ENCODE measurements around the gene HIVEP3.

The HIVEP3 gene

DNA sequence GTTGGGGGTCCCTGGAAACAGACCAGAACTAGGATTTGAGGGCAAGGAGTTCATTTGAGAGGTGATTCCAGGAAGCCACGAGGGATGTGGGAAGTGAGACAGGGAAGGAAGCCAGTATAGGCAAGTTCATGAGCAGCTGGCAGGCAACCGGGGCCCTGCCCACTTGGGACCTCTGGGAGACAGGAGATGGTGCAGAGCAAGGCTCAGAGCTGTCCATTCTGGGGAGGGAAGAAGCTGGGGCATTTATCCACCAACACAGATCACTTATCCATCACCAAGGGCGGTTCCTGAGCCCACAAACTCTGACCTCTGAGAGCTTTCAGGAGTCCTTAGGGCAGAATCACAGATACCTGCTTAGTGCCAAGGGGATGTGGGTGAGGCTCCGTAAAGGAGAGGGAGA, 451.0 kb downstream of the HIVEP3 start:
- peak overlapping the region in 2 of 11 experiments; percentile 13 to 22; a peak in 2 of 22 replicates for H3K9ac ChIP-seq
- peak overlapping the region in 2 of 11 experiments; percentile 2 to 6; a peak in 1 of 22 replicates for H3K27ac ChIP-seq
- no peaks in the 10 kb centered on the region for H3K36me3 ChIP-seq
- no peak for TF ChIP-seq Cebpa-rat (IDR thresholded peaks at IDR 0.05)
- H3K4me2 ChIP-seq: peak overlapping the region; percentile 4 to 88 (median 69); a peak in 20 of 22 replicates
- peaks cover 7 to 52% (median 44%) of the 10 kb centered on the region in 10 experiments; a peak in 19 of 20 replicates for H3K4me1 ChIP-seq
- no peaks in the 10 kb centered on the region for H3K27me3 ChIP-seq
- H3K9me3 ChIP-seq (replicated peaks in 1 of 11): no peaks in the 10 kb centered on the region
- H3K4me3 ChIP-seq: no peak overlapping the region
- H4K20me1 ChIP-seq: 0 out of 22 replicates have a peak, but pooled peaks cover 0 to 3% (median 0%) of the 10 kb centered on the region in 11 experiments

DNA sequence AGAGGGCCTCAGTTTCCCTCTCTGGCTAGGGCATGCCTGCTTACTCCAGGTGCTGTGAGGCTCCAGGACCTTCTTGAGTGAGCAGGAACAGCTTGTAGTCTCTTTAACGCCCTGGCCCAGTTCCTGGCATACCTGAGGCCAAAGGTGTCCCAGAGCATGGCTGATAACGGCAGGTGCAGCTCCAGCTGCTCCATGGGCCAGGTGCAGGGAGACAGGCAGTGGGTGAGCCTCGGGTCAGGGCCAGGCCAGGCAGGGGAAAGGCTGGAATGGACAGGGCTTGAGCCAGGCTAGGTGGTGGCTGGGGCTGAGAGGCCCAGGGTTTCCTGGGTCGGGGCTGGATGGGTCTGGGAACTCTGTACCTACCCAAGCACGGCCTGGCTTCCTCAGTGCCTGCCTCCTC, 452.6 kb downstream of the HIVEP3 start:
- H3K4me2 ChIP-seq: peak overlapping the region in 7 of 11 experiments; percentile 64 to 88 (median 74); a peak in 8 of 22 replicates
- H3K4me3 ChIP-seq: no peak overlapping the region
- H3K27ac ChIP-seq: no peak overlapping the region
- no peaks in the 10 kb centered on the region for H3K36me3 ChIP-seq
- 0 out of 22 replicates have a peak, but pooled peaks cover 0 to 3% (median 0%) of the 10 kb centered on the region in 11 experiments for H4K20me1 ChIP-seq
- no peak for TF ChIP-seq Cebpa-rat (IDR thresholded peaks at IDR 0.05)
- peaks cover 7 to 52% (median 44%) of the 10 kb centered on the region in 10 experiments; a peak in 19 of 20 replicates for H3K4me1 ChIP-seq
- H3K9me3 ChIP-seq (replicated peaks in 1 of 11): no peaks in the 10 kb centered on the region
- H3K27me3 ChIP-seq: no peaks in the 10 kb centered on the region
- H3K9ac ChIP-seq: no peak overlapping the region

GRCh38 chr1:41465741-41466140, 453.0 kb downstream of the HIVEP3 start:
- no peaks in the 10 kb centered on the region for H3K27me3 ChIP-seq
- H3K4me1 ChIP-seq: peaks cover 7 to 52% (median 44%) of the 10 kb centered on the region in 10 experiments; a peak in 19 of 20 replicates
- H3K36me3 ChIP-seq: no peaks in the 10 kb centered on the region
- no peak overlapping the region for H3K27ac ChIP-seq
- H3K9me3 ChIP-seq (replicated peaks in 1 of 11): no peaks in the 10 kb centered on the region
- H3K4me3 ChIP-seq: no peak overlapping the region
- TF ChIP-seq Cebpa-rat (IDR thresholded peaks at IDR 0.05): no peak
- H4K20me1 ChIP-seq: 0 out of 22 replicates have a peak, but pooled peaks cover 0 to 3% (median 0%) of the 10 kb centered on the region in 11 experiments
- no peak overlapping the region for H3K9ac ChIP-seq
- peak overlapping the region in 3 of 11 experiments; percentile 69 to 82 (median 82); a peak in 6 of 22 replicates for H3K4me2 ChIP-seq

- Histone ChIP-seq H3K4me2 (no peak overlapping the region), H3K4me1 (peaks cover 7 to 44% (median 39%) of the 10 kb centered on the region in 10 experiments; a peak in 19 of 20 replicates), H3K9me3 (replicated peaks in 1 of 11) (no peaks in the 10 kb centered on the region), H3K27me3 (no peaks in the 10 kb centered on the region), H3K27ac (no peak overlapping the region), H3K36me3 (no peaks in the 10 kb centered on the region), H4K20me1 (no peaks in the 10 kb centered on the region), H3K4me3 (no peak overlapping the region), H3K9ac (no peak overlapping the region)
- TF ChIP-seq Cebpa-rat (IDR thresholded peaks at IDR 0.05): no peak
These were observed 453.8 kb downstream of the HIVEP3 start for GRCh38 chr1:41464885-41465284.

GRCh38 chr1:41463516-41463915, 455.2 kb downstream of the HIVEP3 start:
- Histone ChIP-seq H3K27me3 (no peaks in the 10 kb centered on the region), H3K36me3 (no peaks in the 10 kb centered on the region), H3K4me3 (no peak overlapping the region), H3K4me2 (no peak overlapping the region), H3K9ac (no peak overlapping the region), H3K27ac (no peak overlapping the region), H3K4me1 (peaks cover 7 to 31% (median 26%) of the 10 kb centered on the region in 10 experiments; a peak in 19 of 20 replicates), H3K9me3 (replicated peaks in 1 of 11) (no peaks in the 10 kb centered on the region), H4K20me1 (no peaks in the 10 kb centered on the region)
- TF ChIP-seq Cebpa-rat (IDR thresholded peaks at IDR 0.05): no peak

DNA sequence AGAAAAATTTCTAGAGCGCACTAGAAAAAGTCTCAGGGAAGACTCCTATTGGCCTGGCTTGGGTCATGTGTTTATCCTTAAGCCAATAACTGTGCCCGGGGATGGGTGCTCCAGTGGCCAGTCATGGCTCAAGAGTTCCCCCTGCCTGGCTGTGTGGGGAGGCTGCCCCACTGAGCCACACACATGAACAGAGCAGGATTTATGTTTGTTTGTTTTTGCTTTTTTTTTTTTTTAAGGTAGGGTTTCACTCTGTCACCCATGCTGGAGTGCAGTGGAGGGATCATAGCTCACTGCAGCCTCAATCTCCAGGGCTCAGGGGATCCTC, 456.1 kb downstream of the HIVEP3 start:
- Histone ChIP-seq H3K4me3 (no peak overlapping the region), H4K20me1 (no peaks in the 10 kb centered on the region), H3K27ac (no peak overlapping the region), H3K27me3 (no peaks in the 10 kb centered on the region), H3K4me1 (peaks cover 5 to 22% (median 18%) of the 10 kb centered on the region in 10 experiments; a peak in 19 of 20 replicates), H3K9me3 (replicated peaks in 1 of 11) (no peaks in the 10 kb centered on the region), H3K9ac (no peak overlapping the region), H3K4me2 (no peak overlapping the region), H3K36me3 (no peaks in the 10 kb centered on the region)
- no peak for TF ChIP-seq Cebpa-rat (IDR thresholded peaks at IDR 0.05)

DNA sequence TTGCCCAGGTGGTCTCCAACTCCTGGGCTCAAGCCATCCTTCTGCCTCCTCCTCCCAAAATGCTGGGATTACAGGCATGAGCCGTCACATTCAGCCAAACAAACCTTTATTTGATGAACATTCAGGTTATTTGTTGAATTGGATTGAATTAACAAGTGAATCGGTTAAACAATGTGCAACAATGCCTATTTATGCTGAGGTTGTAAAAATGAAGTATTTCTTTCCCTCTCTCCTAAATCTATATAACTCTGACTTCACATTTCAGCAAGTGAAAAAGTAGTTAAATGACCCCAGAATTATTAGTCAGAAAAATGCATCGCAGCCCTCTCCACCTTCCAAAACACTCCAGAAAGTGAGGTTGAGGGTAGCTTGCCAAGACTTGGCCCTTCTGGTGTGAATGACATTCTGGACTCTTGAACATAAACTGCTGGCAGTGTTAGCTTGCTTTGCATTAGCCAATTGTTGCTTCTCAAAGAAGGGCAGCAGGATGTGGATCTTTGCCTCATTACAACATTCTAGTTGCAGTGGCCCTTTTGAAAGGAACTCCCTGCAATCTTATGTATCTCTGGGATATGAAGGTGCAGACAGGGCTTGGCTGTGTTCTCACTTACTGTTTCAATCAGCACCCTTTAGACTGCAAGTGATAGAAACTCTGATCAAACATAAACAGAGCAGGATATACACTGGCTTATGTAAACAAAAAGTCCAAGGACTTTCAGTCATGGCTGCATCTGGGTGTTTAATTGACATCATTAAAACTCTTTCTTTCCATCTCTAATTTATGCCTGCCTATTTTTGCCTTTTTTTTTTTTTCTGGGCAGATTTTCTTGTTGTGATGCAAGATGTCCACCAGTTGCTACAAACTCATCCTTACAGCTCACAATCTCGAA, 456.7 kb downstream of the HIVEP3 start:
- Histone ChIP-seq H3K36me3 (no peaks in the 10 kb centered on the region), H3K27ac (no peak overlapping the region), H3K9ac (no peak overlapping the region), H3K4me2 (no peak overlapping the region), H4K20me1 (no peaks in the 10 kb centered on the region), H3K4me3 (no peak overlapping the region), H3K4me1 (peaks cover 0 to 16% (median 12%) of the 10 kb centered on the region in 10 experiments; a peak in 14 of 20 replicates), H3K27me3 (no peaks in the 10 kb centered on the region), H3K9me3 (replicated peaks in 1 of 11) (no peaks in the 10 kb centered on the region)
- no peak for TF ChIP-seq Cebpa-rat (IDR thresholded peaks at IDR 0.05)

DNA sequence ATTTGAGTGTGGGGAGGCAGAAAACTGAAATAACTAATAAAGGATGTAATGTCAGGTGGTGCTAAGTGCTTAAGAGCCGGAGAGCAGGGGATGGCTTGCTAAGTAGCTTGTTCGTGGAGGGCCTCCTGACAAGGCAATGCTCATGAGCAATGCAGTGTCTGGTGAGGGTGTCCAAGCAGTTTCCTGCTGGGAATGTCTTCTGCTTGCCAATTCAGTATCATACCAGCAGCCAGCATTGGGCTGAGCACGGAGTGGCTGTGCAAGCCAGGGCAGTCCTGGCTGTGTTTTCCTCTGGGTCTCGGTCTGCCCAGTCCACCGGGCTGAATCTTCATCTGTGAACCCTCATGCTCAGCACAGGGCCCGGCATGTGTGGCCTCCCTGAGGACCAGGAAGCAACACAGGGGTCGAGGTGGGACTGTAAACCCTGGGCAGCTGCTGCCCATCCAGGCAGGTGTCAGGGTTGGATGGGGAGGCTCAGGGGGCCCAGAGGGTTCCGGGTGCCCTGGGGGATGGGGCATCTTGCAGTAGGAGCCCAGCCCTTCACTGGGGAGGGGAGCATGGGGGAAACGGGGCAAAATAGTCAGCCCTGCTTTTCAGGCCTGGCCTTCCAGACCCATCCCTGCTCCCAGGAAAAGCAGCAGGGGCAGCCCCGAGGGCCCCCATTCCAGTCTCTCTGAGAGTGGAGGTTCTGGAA, 461.7 kb downstream of the HIVEP3 start:
- Histone ChIP-seq H3K36me3 (no peaks in the 10 kb centered on the region), H3K4me2 (no peak overlapping the region), H3K9me3 (replicated peaks in 1 of 11) (no peaks in the 10 kb centered on the region), H3K4me1 (no peaks in the 10 kb centered on the region), H3K27me3 (no peaks in the 10 kb centered on the region), H4K20me1 (no peaks in the 10 kb centered on the region), H3K27ac (no peak overlapping the region), H3K9ac (no peak overlapping the region), H3K4me3 (no peak overlapping the region)
- TF ChIP-seq Cebpa-rat (IDR thresholded peaks at IDR 0.05): no peak
